Subcutaneous adipose tissue (tissue), 4 donors: ENCODE measurements around the gene FBXW11. TPM values are rescaled to one million over a fixed set of nuclear protein-coding genes. Genes with fewer than 3 reads are reported as not detected.

ENCODE experiments used
- CTCF ChIP-seq: fragments of 450-650 bp; IDR thresholded peaks from one replicate; pipeline ENCODE4 v1.5.1; 2016; ENCODE audit warnings: low read depth, mild to moderate bottlenecking, control low read depth, antibody characterized with exemption, moderate library complexity
- total RNA-seq, 4 donors: library from RNA; depleted of rRNA; stranded (reverse); fragments of >200 nt; gene quantifications; one replicate each; pipeline ENCODE4 v1.1.0, GENCODE V29; 2016

FBXW11 gene
- total RNA-seq, 4 donors from 2014 or later, result 51.8 to 66.1 (median 59.8) TPM

- no peak for TF ChIP-seq CTCF
These were observed 1.6 kb downstream of the FBXW11 start for GRCh38 chr5:172004824-172005237.

- TF ChIP-seq CTCF, result no peak
These were observed 2.7 kb downstream of the FBXW11 start for GRCh38 chr5:172003746-172004145.

- no peak for TF ChIP-seq CTCF
These were observed 3.5 kb downstream of the FBXW11 start for GRCh38 chr5:172002840-172003512.

GRCh38 chr5:172002310-172002709 is 4.1 kb downstream of the FBXW11 start:
- no peak for TF ChIP-seq CTCF

GRCh38 chr5:171999877-172000276 is 6.6 kb downstream of the FBXW11 start:
- TF ChIP-seq CTCF, result no peak

GRCh38 chr5:171999100-171999499 is 7.3 kb downstream of the FBXW11 start:
- TF ChIP-seq CTCF, result no peak

GRCh38 chr5:171997011-171997410 is 9.4 kb downstream of the FBXW11 start:
- TF ChIP-seq CTCF, result no peak
